K562 (cell line): Measurements from ENCODE around the gene ZEB2. TPM values are rescaled to one million over a fixed set of nuclear protein-coding genes. Genes with fewer than 3 reads are reported as not detected.

Experiments
- ATAC-seq: fragments of 200-7000 bp; cut with Tn5 transposase; 3 replicates; pipeline ENCODE4 v1.9.1; 2020; ENCODE audit warnings: moderate library complexity
- BruUV-seq: library from RNA; stranded (reverse); fragments of 400-500 nt; replicated peaks from 2 replicates; lab custom pipeline; 2021; lab: Mats Ljungman, UMichigan
- CTCF ChIA-PET: fragments of 300-600 bp; formaldehyde crosslinking; extraction: SDS; loops from one replicate; lab custom pipeline; 2021; ENCODE audit warnings: low intra/inter-chr PET ratio; lab: Yijun Ruan, JAX
- POLR2A ChIA-PET: fragments of 300-600, 350-650 bp; sonication (Branson Sonifier 250); formaldehyde crosslinking; extraction: SDS; loops from one replicate; lab custom pipeline; 2021; ENCODE audit warnings: antibody characterized with exemption, inconsistent platforms; lab: Yijun Ruan, JAX
- DNase-seq, 4 experiments: peaks; one replicate each; pipeline versions ENCODE4 v3.0.0 to v3.0.0-alpha.2; 2011 to 2018; ENCODE audit warnings: low spot score in 3 of 4, mixed read lengths in 3 of 4; ENCODE audit errors: extremely low read depth in 1 of 4
- FAIRE-seq: peaks from 2 replicates; lab custom pipeline; 2011; peaks lifted over from hg19 to GRCh38; lab: Jason Lieb, UNC
- H2AFZ ChIP-seq: 2 replicates; pipeline ENCODE4 v1.6.0; 2011; ENCODE audit warnings: low read depth, low read length, control low read depth, inconsistent platforms
- H3K27ac ChIP-seq: fragments of 200-600 bp; 3 replicates; pipeline ENCODE4 v1.8.0; 2011; ENCODE audit warnings: low read depth, mild to moderate bottlenecking, control low read depth, inconsistent platforms, low read length, moderate library complexity, mixed read lengths; ENCODE audit errors: extremely low read depth
- H3K27me3 ChIP-seq, 2 experiments: fragments of 300-600 bp in 1 of 2; 2 replicates in 1 of 2; 3 replicates in 1 of 2; pipeline versions ENCODE4 v1.6.0 to v1.8.0; 2011; ENCODE audit warnings: inconsistent platforms in 2 of 2, low read length in 2 of 2, mild to moderate bottlenecking in 1 of 2, mixed read lengths in 1 of 2, moderate library complexity in 1 of 2; ENCODE audit not compliant: control insufficient read depth in 2 of 2, insufficient read depth in 2 of 2
- H3K36me3 ChIP-seq: fragments of 300-600 bp; 3 replicates; pipeline ENCODE4 v1.8.0; 2011; ENCODE audit warnings: mild to moderate bottlenecking, low read length, inconsistent platforms; ENCODE audit not compliant: control insufficient read depth, insufficient read depth
- H3K4me1 ChIP-seq, 2 experiments: fragments of 200-600 bp in 1 of 2; replicated peaks in 1 of 2; 2 replicates in 1 of 2; 3 replicates in 1 of 2; pipeline versions ENCODE4 v1.5.1 to v1.8.0; 2011; ENCODE audit warnings: inconsistent platforms in 2 of 2, low read length in 2 of 2, mild to moderate bottlenecking in 1 of 2, mixed read lengths in 1 of 2, moderate library complexity in 1 of 2; ENCODE audit not compliant: control insufficient read depth in 2 of 2, insufficient read depth in 2 of 2
- H3K4me2 ChIP-seq: 2 replicates; pipeline ENCODE4 v1.6.1; 2011; ENCODE audit warnings: low read length, control low read depth, inconsistent platforms, mixed read lengths; ENCODE audit not compliant: insufficient read depth
- H3K4me3 ChIP-seq: fragments of 200-600 bp; sonication (generic), shearing (Covaris generic); 2 replicates; pipeline ENCODE4 v1.5.1; 2016; ENCODE audit warnings: control low read depth, inconsistent platforms
- H3K79me2 ChIP-seq: fragments of 200-600 bp; 3 replicates; pipeline ENCODE4 v1.8.0; 2011; ENCODE audit warnings: low read length, inconsistent platforms; ENCODE audit not compliant: control insufficient read depth, insufficient read depth
- H3K9ac ChIP-seq, 2 experiments: 2 replicates each; pipeline versions ENCODE4 v1.6.0 to v1.6.1; 2011; ENCODE audit warnings: low read depth in 2 of 2, low read length in 2 of 2, control low read depth in 1 of 2, inconsistent platforms in 1 of 2, mild to moderate bottlenecking in 1 of 2, mixed read lengths in 1 of 2; ENCODE audit not compliant: insufficient read depth in 1 of 2
- H3K9me1 ChIP-seq: one replicate; pipeline ENCODE4 v1.6.0; 2011; ENCODE audit warnings: inconsistent platforms, mild to moderate bottlenecking, low read length, moderate library complexity; ENCODE audit not compliant: control insufficient read depth, insufficient read depth
- H3K9me3 ChIP-seq: replicated peaks from 2 replicates; pipeline ENCODE4 v1.5.1; 2011; ENCODE audit warnings: low read depth, low read length, inconsistent platforms; ENCODE audit not compliant: control insufficient read depth, insufficient read depth
- H4K20me1 ChIP-seq: replicated peaks from 2 replicates; pipeline ENCODE4 v1.6.1; 2011; ENCODE audit warnings: low read length, inconsistent platforms, mixed read lengths; ENCODE audit not compliant: control insufficient read depth, insufficient read depth
- CEBPB ChIP-seq: fragments of 450-650 bp; IDR thresholded peaks from 2 replicates; pipeline ENCODE4 v1.6.1; 2016; ENCODE audit warnings: missing genetic modification characterization, missing compliant biosample characterization
- CEBPG ChIP-seq, 3 experiments: fragments of 200-800 bp in 1 of 3; sonication (Bioruptor generic) in 1 of 3; sonication (generic) in 1 of 3; formaldehyde crosslinking in 1 of 3; IDR thresholded peaks in 2 of 3; conservative IDR thresholded peaks in 1 of 3; 2 replicates each; pipeline versions ENCODE4 v1.6.1 to v1.8.0; 2016 to 2022; ENCODE audit warnings: missing compliant biosample characterization in 2 of 3, missing genetic modification characterization in 2 of 3, mild to moderate bottlenecking in 1 of 3, missing genetic modification reagents in 1 of 3
- CREM ChIP-seq: IDR thresholded peaks from 2 replicates; pipeline ENCODE4 v1.6.1; 2014; ENCODE audit warnings: antibody characterized with exemption, low read depth
- JUND ChIP-seq, 2 experiments: IDR thresholded peaks; 2 replicates in 1 of 2; 3 replicates in 1 of 2; pipeline ENCODE4 v1.6.1; 2011; ENCODE audit warnings: borderline replicate concordance in 2 of 2, low read depth in 2 of 2, low read length in 2 of 2, improper control_type of control experiment in 1 of 2, missing biosample characterization in 1 of 2, missing genetic modification characterization in 1 of 2, missing genetic modification reagents in 1 of 2
- POLR2AphosphoS5 ChIP-seq: IDR thresholded peaks from 2 replicates; pipeline ENCODE4 v1.6.1; 2011; ENCODE audit warnings: mild to moderate bottlenecking, low read depth, low read length, moderate library complexity; ENCODE audit not compliant: control insufficient read depth, insufficient read depth
- STAT6 ChIP-seq: sonication (generic); formaldehyde crosslinking; IDR thresholded peaks from 2 replicates; pipeline ENCODE4 v1.8.1; 2023; ENCODE audit warnings: mild to moderate bottlenecking, missing genetic modification reagents
- ZBTB17 ChIP-seq: fragments of 450-650 bp; formaldehyde crosslinking; IDR thresholded peaks from 2 replicates; pipeline ENCODE4 v1.4.0; 2020; ENCODE audit warnings: mild to moderate bottlenecking
- WGBS: fragments of 100-300 bp; shearing (Covaris generic); methylation state at CpG from one replicate; pipeline ENCODE4 v1.1.6; 2016; ENCODE audit warnings: low coverage, mixed read lengths; ENCODE audit not compliant: insufficient coverage; ENCODE audit errors: missing lambda C conversion rate; 5-methylcytosine and 5-hydroxymethylcytosine counted together
- in situ Hi-C: fragments of 300-500 bp; cut with MboI; formaldehyde crosslinking; loops from 4 replicates; pipeline ENCODE4 v1.15.0; 2018; ENCODE audit warnings: inconsistent platforms, mixed read lengths
- intact Hi-C: fragments of 100-400 bp; cut with micrococcal nuclease; formaldehyde crosslinking; loops from 2 replicates; pipeline ENCODE4 v1.14.2; 2022
- polyA plus RNA-seq, 8 experiments: library from polyadenylated mRNA; depleted of rRNA in 4 of 8; stranded (reverse) in 5 of 8; unstranded in 3 of 8; fragments of >200 nt; fragmentation: Nextera tagmentation in 2 of 8; fragmentation: Illumina TruSeq in 1 of 8; extraction: Ambion mirVana in 2 of 8; extraction: Trizol in 1 of 8; gene quantifications; 2 replicates each; pipeline versions ENCODE4 v1.2.1 to v1.2.3, GENCODE V29; 2011 to 2014; ENCODE audit warnings: inconsistent platforms in 1 of 8, missing spikeins in 1 of 8
- total RNA-seq, 7 experiments: library from RNA; depleted of rRNA in 6 of 7; stranded (reverse); fragments of >200 nt in 6 of 7; fragmentation: Illumina TruSeq in 2 of 7; extraction: Trizol in 2 of 7; gene quantifications; 2 replicates each; pipeline versions ENCODE4 v1.2.1 to v1.2.3, GENCODE V29; 2011 to 2021; ENCODE audit warnings: low replicate concordance in 1 of 7

Gene ZEB2
- total and polyA plus RNA-seq, 9 of the 15 experiments (the other 6 are each of a cell fraction or from before 2014, with no cell fraction given), result 15.1 to 113 (median 72.3) TPM

GRCh38 chr2:144479138-144479537, 40.8 kb downstream of the ZEB2 start:
- Histone ChIP-seq H3K36me3 (peaks cover 88% of the 10 kb centered on the region), H2AFZ (no peak overlapping the region), H3K4me3 (no peak overlapping the region), H3K9me1 (peaks cover under 1% of the 10 kb centered on the region), H3K27ac (peak overlapping the region; percentile 34; the same call in 1 of the 3 replicates), H3K4me1 (peaks cover 0 to 28% of the 10 kb centered on the region in 2 experiments), H3K79me2 (peaks cover 100% of the 10 kb centered on the region), H4K20me1 (peaks cover 10% of the 10 kb centered on the region; the same call in 1 of the 2 replicates), H3K27me3 (no peaks in the 10 kb centered on the region), H3K9me3 (no peaks in the 10 kb centered on the region), H3K9ac (0 out of 4 replicates have a peak overlapping the region, but pooled peaks of 1 of the 2 experiments have one; percentile 20), H3K4me2 (no peak overlapping the region)
- ChIA-PET CTCF (no interaction called here), POLR2A (interaction anchor here (0.7 to 1.7 kb wide), 7 partner anchors 8 to 496 kb away, joined by 3 to 4 read pairs (median 3); no protein-coding TSS in a partner anchor)
- ATAC-seq (peak; percentile 15; the same call in 1 of the 3 replicates), FAIRE-seq (no peak), DNase-seq (no peak)
- 58% methylated on average over 3 of the region's 4 CpGs for WGBS
- BruUV-seq, result no TSS peak
- intact Hi-C loops (no loop called here), in situ Hi-C loops (no loop called here)
- no peak for TF ChIP-seq JUND (IDR thresholded peaks at IDR 0.05; ENCODE audit: borderline replicate concordance, low read depth, low read length)
- TF ChIP-seq JUND (tag; IDR thresholded peaks at IDR 0.05; ENCODE audit: borderline replicate concordance, low read depth, low read length), result no peak
- 0 out of 2 replicates have a peak, but pooled peaks have one; percentile 14 for TF ChIP-seq POLR2AphosphoS5

GRCh38 chr2:144477957-144478311, 42.0 kb downstream of the ZEB2 start:
- no peaks in the 10 kb centered on the region for H3K27me3 ChIP-seq
- H4K20me1 ChIP-seq, result peaks cover 14% of the 10 kb centered on the region
- H3K9me1 ChIP-seq, result no peaks in the 10 kb centered on the region
- no peak for ATAC-seq
- in situ Hi-C loops, result no loop called here
- peaks cover 88% of the 10 kb centered on the region for H3K36me3 ChIP-seq
- peaks cover 100% of the 10 kb centered on the region for H3K79me2 ChIP-seq
- 93% methylated on average over 7 of the region's 7 CpGs for WGBS
- no peak overlapping the region for H3K9ac ChIP-seq
- DNase-seq, result no peak
- H3K27ac ChIP-seq, result no peak overlapping the region
- no peak for FAIRE-seq
- H2AFZ ChIP-seq, result no peak overlapping the region
- no peaks in the 10 kb centered on the region for H3K9me3 ChIP-seq
- peaks cover 0 to 28% of the 10 kb centered on the region in 2 experiments for H3K4me1 ChIP-seq
- POLR2A ChIA-PET, result interaction anchor here (0.7 to 1.7 kb wide), 7 partner anchors 10 to 380 kb away, joined by 3 to 5 read pairs (median 4); no protein-coding TSS in a partner anchor
- intact Hi-C loops, result no loop called here
- TF ChIP-seq CEBPB (tag) (peak; percentile 87), STAT6 (no peak), CREM (no peak), ZBTB17 (CRISPR knock-in tag) (no peak), CEBPG (CRISPR knock-in tag; IDR thresholded peaks at IDR 0.05) (peak; percentile 43; the same call in 1 of the 2 replicates), CEBPG (tag; conservative IDR thresholded peaks at IDR 0.05 in 1 of 2, IDR thresholded peaks at IDR 0.05 in 1 of 2) (peak in 1 of 2 experiments; percentile 61; a peak in 2 of 4 replicates)
- TF ChIP-seq, all 486 proteins: peak for 2
- no peak overlapping the region for H3K4me3 ChIP-seq
- CTCF ChIA-PET, result no interaction called here
- no TSS peak for BruUV-seq
- H3K4me2 ChIP-seq, result no peak overlapping the region
